MM.1S (cell line): Measurements from ENCODE around the gene RANGAP1.

Experiments used
- DNase-seq: peaks from one replicate; pipeline ENCODE4 v3.0.0-alpha.2; 2015
- H2AFZ ChIP-seq: fragments of 300-600 bp; sonication (generic); 2 replicates; pipeline ENCODE4 v1.6.0; 2016; ENCODE audit warnings: antibody characterized with exemption, low read length
- H3F3A ChIP-seq: fragments of 300-600 bp; sonication (generic); 2 replicates; pipeline ENCODE4 v1.6.1; 2016; ENCODE audit warnings: mild to moderate bottlenecking, antibody characterized with exemption, low read length, moderate library complexity, mixed read lengths; ENCODE audit not compliant: insufficient read depth
- H3K27ac ChIP-seq: fragments of 300-600 bp; sonication (generic); 2 replicates; pipeline ENCODE4 v1.5.1; 2016; ENCODE audit warnings: mild to moderate bottlenecking, low read length
- H3K27me3 ChIP-seq: fragments of 300-600 bp; sonication (generic); replicated peaks from 2 replicates; pipeline ENCODE4 v1.6.0; 2016; ENCODE audit warnings: low read length; ENCODE audit not compliant: insufficient read depth
- H3K36me3 ChIP-seq: fragments of 300-600 bp; sonication (generic); replicated peaks from 2 replicates; pipeline ENCODE4 v1.6.1; 2016; ENCODE audit warnings: mild to moderate bottlenecking, low read length, mixed read lengths; ENCODE audit not compliant: insufficient read depth
- H3K4me1 ChIP-seq: fragments of 300-600 bp; sonication (generic); 2 replicates; pipeline ENCODE4 v1.6.1; 2016; ENCODE audit warnings: low read length, mixed read lengths
- H3K4me2 ChIP-seq: fragments of 300-600 bp; sonication (generic); 2 replicates; pipeline ENCODE4 v1.6.0; 2016; ENCODE audit warnings: low read depth, low read length
- H3K4me3 ChIP-seq: fragments of 300-600 bp; sonication (generic); 2 replicates; pipeline ENCODE4 v1.5.1; 2016; ENCODE audit warnings: low read length, mixed read lengths
- H3K79me2 ChIP-seq: fragments of 300-600 bp; sonication (generic); 2 replicates; pipeline ENCODE4 v1.6.1; 2016; ENCODE audit warnings: mixed run types, low read length, mixed read lengths
- H3K9ac ChIP-seq: fragments of 300-600 bp; sonication (generic); 2 replicates; pipeline ENCODE4 v1.6.1; 2016; ENCODE audit warnings: low read length, mixed read lengths
- H3K9me2 ChIP-seq: fragments of 300-600 bp; sonication (generic); replicated peaks from 2 replicates; pipeline ENCODE4 v1.6.1; 2016; ENCODE audit warnings: mild to moderate bottlenecking, low read length, mixed read lengths; ENCODE audit not compliant: insufficient read depth
- H3K9me3 ChIP-seq: fragments of 300-600 bp; sonication (generic); replicated peaks from 2 replicates; pipeline ENCODE4 v1.6.1; 2016; ENCODE audit warnings: mild to moderate bottlenecking, low read length, mixed read lengths; ENCODE audit not compliant: insufficient read depth
- H4K20me1 ChIP-seq: fragments of 300-600 bp; sonication (generic); 2 replicates; pipeline ENCODE4 v1.6.1; 2016; ENCODE audit warnings: mild to moderate bottlenecking, low read length, moderate library complexity, mixed read lengths; ENCODE audit not compliant: insufficient read depth
- EZH2 ChIP-seq: fragments of 300-600 bp; sonication (generic); optimal IDR thresholded peaks from 2 replicates; pipeline ENCODE3; 2017; ENCODE audit warnings: low read depth, mild to moderate bottlenecking, antibody characterized with exemption, low read length, mixed read lengths
- EZH2phosphoT487 ChIP-seq: fragments of 300-600 bp; sonication (generic); IDR thresholded peaks from 2 replicates; pipeline ENCODE4 v1.6.1; 2018; ENCODE audit warnings: antibody characterized with exemption, low read length
- TF ChIP-seq, protein P1 (sequence below): fragments of 300-600 bp; sonication (generic); IDR thresholded peaks from 2 replicates; pipeline ENCODE4 v1.5.1; 2016; ENCODE audit warnings: antibody characterized with exemption, low read length, mixed read lengths

RANGAP1 gene

GRCh38 chr22:41204066-41204465 lies 81.9 kb downstream of the RANGAP1 start:
- no peak overlapping the region for H3K27ac ChIP-seq
- no peak for DNase-seq
- no peaks in the 10 kb centered on the region for H3F3A ChIP-seq
- 0 out of 2 replicates have a peak, but pooled peaks cover 6% of the 10 kb centered on the region for H3K27me3 ChIP-seq
- no peaks in the 10 kb centered on the region for H3K36me3 ChIP-seq
- no peaks in the 10 kb centered on the region for H4K20me1 ChIP-seq
- H3K9ac ChIP-seq, result no peak overlapping the region
- H3K4me1 ChIP-seq, result no peaks in the 10 kb centered on the region
- H3K9me2 ChIP-seq, result no peaks in the 10 kb centered on the region
- no peak overlapping the region for H3K4me2 ChIP-seq
- TF ChIP-seq, protein P1, sequence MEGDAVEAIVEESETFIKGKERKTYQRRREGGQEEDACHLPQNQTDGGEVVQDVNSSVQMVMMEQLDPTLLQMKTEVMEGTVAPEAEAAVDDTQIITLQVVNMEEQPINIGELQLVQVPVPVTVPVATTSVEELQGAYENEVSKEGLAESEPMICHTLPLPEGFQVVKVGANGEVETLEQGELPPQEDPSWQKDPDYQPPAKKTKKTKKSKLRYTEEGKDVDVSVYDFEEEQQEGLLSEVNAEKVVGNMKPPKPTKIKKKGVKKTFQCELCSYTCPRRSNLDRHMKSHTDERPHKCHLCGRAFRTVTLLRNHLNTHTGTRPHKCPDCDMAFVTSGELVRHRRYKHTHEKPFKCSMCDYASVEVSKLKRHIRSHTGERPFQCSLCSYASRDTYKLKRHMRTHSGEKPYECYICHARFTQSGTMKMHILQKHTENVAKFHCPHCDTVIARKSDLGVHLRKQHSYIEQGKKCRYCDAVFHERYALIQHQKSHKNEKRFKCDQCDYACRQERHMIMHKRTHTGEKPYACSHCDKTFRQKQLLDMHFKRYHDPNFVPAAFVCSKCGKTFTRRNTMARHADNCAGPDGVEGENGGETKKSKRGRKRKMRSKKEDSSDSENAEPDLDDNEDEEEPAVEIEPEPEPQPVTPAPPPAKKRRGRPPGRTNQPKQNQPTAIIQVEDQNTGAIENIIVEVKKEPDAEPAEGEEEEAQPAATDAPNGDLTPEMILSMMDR, result no peak
- TF ChIP-seq EZH2, result no peak
- H3K79me2 ChIP-seq, result peaks cover 33% of the 10 kb centered on the region
- no peak overlapping the region for H3K4me3 ChIP-seq
- 0 out of 2 replicates have a peak overlapping the region, but pooled peaks have one; percentile 33 for H2AFZ ChIP-seq
- H3K9me3 ChIP-seq, result no peaks in the 10 kb centered on the region

DNA sequence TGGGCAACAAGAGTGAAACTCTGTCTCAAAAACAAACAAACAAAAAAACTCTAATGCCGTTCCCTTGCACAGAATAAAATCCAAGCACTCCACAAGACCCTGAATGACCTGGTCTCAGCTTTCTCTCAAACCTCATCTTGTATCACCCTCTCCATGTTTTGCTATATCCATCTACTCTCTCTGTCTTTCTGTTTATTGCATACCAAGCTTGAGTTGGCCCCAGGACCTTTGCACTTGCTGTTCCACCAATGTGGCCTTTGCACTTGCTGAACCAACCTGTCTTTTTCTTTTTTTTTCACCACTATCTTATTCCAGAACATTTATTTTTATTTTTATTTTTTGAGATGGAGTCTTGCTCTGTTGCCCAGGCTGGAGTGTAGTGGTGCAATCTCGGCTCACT lies 82.9 kb downstream of the RANGAP1 start:
- no peak overlapping the region for H3K4me2 ChIP-seq
- TF ChIP-seq, protein P1, result no peak
- TF ChIP-seq EZH2phosphoT487 (no peak), EZH2 (no peak)
- H3K27ac ChIP-seq, result no peak overlapping the region
- H3K4me1 ChIP-seq, result no peaks in the 10 kb centered on the region
- H3K79me2 ChIP-seq, result peaks cover 28% of the 10 kb centered on the region
- H3K9me2 ChIP-seq, result no peaks in the 10 kb centered on the region
- 0 out of 2 replicates have a peak, but pooled peaks cover 6% of the 10 kb centered on the region for H3K27me3 ChIP-seq
- no peaks in the 10 kb centered on the region for H3K36me3 ChIP-seq
- H3K9ac ChIP-seq, result no peak overlapping the region
- H4K20me1 ChIP-seq, result no peaks in the 10 kb centered on the region
- no peak overlapping the region for H3K4me3 ChIP-seq
- H3F3A ChIP-seq, result no peaks in the 10 kb centered on the region
- DNase-seq, result no peak
- H3K9me3 ChIP-seq, result no peaks in the 10 kb centered on the region
- H2AFZ ChIP-seq, result no peak overlapping the region

GRCh38 chr22:41201141-41201540 lies 84.8 kb downstream of the RANGAP1 start:
- Histone ChIP-seq H3K79me2 (peaks cover 10% of the 10 kb centered on the region), H2AFZ (no peak overlapping the region), H3K4me2 (no peak overlapping the region), H3K9me2 (no peaks in the 10 kb centered on the region), H3K27ac (no peak overlapping the region), H3K9ac (no peak overlapping the region), H3K4me3 (no peak overlapping the region), H4K20me1 (no peaks in the 10 kb centered on the region), H3K36me3 (no peaks in the 10 kb centered on the region), H3K27me3 (0 out of 2 replicates have a peak, but pooled peaks cover 6% of the 10 kb centered on the region), H3K4me1 (no peaks in the 10 kb centered on the region), H3K9me3 (no peaks in the 10 kb centered on the region), H3F3A (no peaks in the 10 kb centered on the region)
- no peak for TF ChIP-seq EZH2
- TF ChIP-seq, protein P1, result no peak
- TF ChIP-seq EZH2phosphoT487, result no peak
- DNase-seq, result no peak
